Neural cell (in vitro differentiated cells): Measurements from ENCODE around the gene C2orf74. TPM values are rescaled to one million over a fixed set of nuclear protein-coding genes. Genes with fewer than 3 reads are reported as not detected.

Experiments
- H2AFZ ChIP-seq: fragments of 200-600, 300-800 bp; sonication (generic), shearing (Covaris generic); 2 replicates; pipeline ENCODE4 v1.6.0; 2014; ENCODE audit warnings: low read depth, mild to moderate bottlenecking, antibody characterized with exemption, low read length, moderate library complexity
- H3F3A ChIP-seq: fragments of 200-600 bp; shearing (Covaris generic); 2 replicates; pipeline ENCODE4 v1.6.1; 2016; ENCODE audit warnings: mild to moderate bottlenecking, moderate library complexity, mixed read lengths, antibody characterized with exemption, low read length; ENCODE audit not compliant: insufficient read depth, poor library complexity, severe bottlenecking
- H3K27ac ChIP-seq: fragments of 200-600, 300-800 bp; sonication (generic), shearing (Covaris generic); 2 replicates; pipeline ENCODE4 v1.5.1; 2014; ENCODE audit warnings: mild to moderate bottlenecking, low read length, moderate library complexity
- H3K27me3 ChIP-seq: fragments of 300-800, 200-600 bp; sonication (generic), shearing (Covaris generic); 2 replicates; pipeline ENCODE4 v1.6.0; 2014; ENCODE audit warnings: mild to moderate bottlenecking, low read depth, low read length, moderate library complexity; ENCODE audit not compliant: insufficient read depth
- H3K36me3 ChIP-seq: fragments of 300-800, 200-600 bp; sonication (generic), shearing (Covaris generic); 2 replicates; pipeline ENCODE4 v1.5.1; 2014; ENCODE audit warnings: mild to moderate bottlenecking, antibody characterized with exemption, low read length, moderate library complexity; ENCODE audit not compliant: insufficient read depth
- H3K4me2 ChIP-seq: fragments of 300-800, 200-600 bp; sonication (generic), shearing (Covaris generic); 2 replicates; pipeline ENCODE4 v1.6.0; 2014; ENCODE audit warnings: mild to moderate bottlenecking, low read length
- H3K4me3 ChIP-seq: fragments of 300-800, 200-600 bp; sonication (generic), shearing (Covaris generic); 2 replicates; pipeline ENCODE4 v1.5.1; 2014; ENCODE audit warnings: mild to moderate bottlenecking, low read length, moderate library complexity
- H3K79me2 ChIP-seq: fragments of 200-600 bp; shearing (Covaris generic); replicated peaks from 2 replicates; pipeline ENCODE4 v1.6.0; 2014; ENCODE audit warnings: mild to moderate bottlenecking, low read length, moderate library complexity; ENCODE audit not compliant: insufficient read depth
- H3K9ac ChIP-seq: fragments of 300-800, 200-600 bp; sonication (generic), shearing (Covaris generic); 2 replicates; pipeline ENCODE4 v1.6.1; 2016; ENCODE audit warnings: mild to moderate bottlenecking, low read length, mixed read lengths
- H3K9me2 ChIP-seq: fragments of 200-600 bp; shearing (Covaris generic); 2 replicates; pipeline ENCODE4 v1.6.1; 2016; ENCODE audit warnings: mild to moderate bottlenecking, low read length, mixed read lengths; ENCODE audit not compliant: insufficient read depth
- H3K9me3 ChIP-seq: fragments of 200-600, 300-800 bp; sonication (generic), shearing (Covaris generic); 2 replicates; pipeline ENCODE4 v1.6.1; 2016; ENCODE audit warnings: mild to moderate bottlenecking, mixed run types, low read length, moderate library complexity, mixed read lengths
- H4K20me1 ChIP-seq: fragments of 200-600 bp; shearing (Covaris generic); 2 replicates; pipeline ENCODE4 v1.6.1; 2016; ENCODE audit warnings: mild to moderate bottlenecking, mixed run types; ENCODE audit not compliant: insufficient read depth
- EP300 ChIP-seq: fragments of 450-650 bp; conservative IDR thresholded peaks from 2 replicates; pipeline ENCODE4 v1.6.1; 2014; ENCODE audit warnings: antibody characterized with exemption, mild to moderate bottlenecking, moderate library complexity; ENCODE audit not compliant: poor library complexity, severe bottlenecking
- EZH2 ChIP-seq: fragments of 200-600, 300-800 bp; shearing (Covaris generic), sonication (generic); IDR thresholded peaks from 2 replicates; pipeline ENCODE4 v1.6.1; 2014; ENCODE audit warnings: antibody characterized with exemption, low read length, borderline replicate concordance, mild to moderate bottlenecking; ENCODE audit not compliant: insufficient read depth, poor library complexity, severe bottlenecking
- MXI1 ChIP-seq: fragments of 450-650 bp; conservative IDR thresholded peaks from 2 replicates; pipeline ENCODE4 v1.6.1; 2014; ENCODE audit warnings: antibody characterized with exemption, mild to moderate bottlenecking; ENCODE audit not compliant: poor library complexity, severe bottlenecking
- POLR2AphosphoS5 ChIP-seq: IDR thresholded peaks from 2 replicates; pipeline ENCODE4 v1.6.1; 2012
- RAD21 ChIP-seq: fragments of 450-650 bp; conservative IDR thresholded peaks from 2 replicates; pipeline ENCODE4 v1.6.1; 2014; ENCODE audit warnings: antibody characterized with exemption, mild to moderate bottlenecking, moderate library complexity
- SMC3 ChIP-seq: fragments of 450-650 bp; conservative IDR thresholded peaks from 2 replicates; pipeline ENCODE4 v1.6.1; 2014; ENCODE audit warnings: antibody characterized with exemption, mild to moderate bottlenecking, moderate library complexity; ENCODE audit not compliant: poor library complexity
- TAF1 ChIP-seq: IDR thresholded peaks from 2 replicates; pipeline ENCODE4 v1.6.1; 2012; ENCODE audit warnings: low read depth
- polyA plus RNA-seq: library from polyadenylated mRNA; depleted of rRNA; stranded (reverse); fragments of >200 nt; gene quantifications from 2 replicates; pipeline ENCODE4 v1.2.3, GENCODE V29; 2014
- TF ChIP-seq, protein P1 (sequence below): IDR thresholded peaks from 2 replicates; pipeline ENCODE4 v1.6.1; 2012; ENCODE audit warnings: borderline replicate concordance
- TF ChIP-seq, protein P2 (sequence below): fragments of 450-650 bp; IDR thresholded peaks from 2 replicates; pipeline ENCODE4 v1.5.1; 2014; ENCODE audit warnings: antibody characterized with exemption, mild to moderate bottlenecking, moderate library complexity; ENCODE audit not compliant: poor library complexity, severe bottlenecking

The C2orf74 gene
- polyA plus RNA-seq, 1 donor from 2014 or later = 27.1 TPM

DNA sequence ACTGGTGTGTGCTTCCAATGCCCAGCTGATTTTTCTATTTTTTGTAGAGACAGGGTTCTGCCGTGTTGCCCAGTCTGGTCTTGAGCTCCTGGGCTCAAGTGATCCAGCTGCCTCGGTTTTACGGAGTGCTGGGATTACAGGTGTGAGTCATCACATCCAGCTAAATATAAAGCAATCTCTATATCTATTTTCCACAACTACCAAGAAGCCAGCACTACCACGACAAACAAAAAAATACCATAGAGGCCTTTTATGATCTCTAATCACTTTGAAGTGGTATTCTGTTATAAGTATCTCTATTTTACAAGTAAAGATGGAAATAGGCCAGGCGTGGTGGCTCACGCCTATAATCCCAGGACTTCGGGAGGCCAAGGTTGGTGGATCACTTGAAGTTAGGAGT, 34.7 kb downstream of the C2orf74 start:
- Histone ChIP-seq H3K36me3 (peaks cover 19% of the 10 kb centered on the region), H3K27me3 (no peaks in the 10 kb centered on the region), H3K4me2 (no peak overlapping the region), H3F3A (no peaks in the 10 kb centered on the region), H3K9me2 (no peaks in the 10 kb centered on the region), H4K20me1 (no peaks in the 10 kb centered on the region), H3K9me3 (no peaks in the 10 kb centered on the region), H3K4me3 (no peak overlapping the region), H2AFZ (no peak overlapping the region), H3K9ac (no peak overlapping the region), H3K27ac (no peak overlapping the region), H3K79me2 (no peaks in the 10 kb centered on the region)
- TF ChIP-seq RAD21 (no peak), TAF1 (no peak), POLR2AphosphoS5 (no peak), MXI1 (no peak)

DNA sequence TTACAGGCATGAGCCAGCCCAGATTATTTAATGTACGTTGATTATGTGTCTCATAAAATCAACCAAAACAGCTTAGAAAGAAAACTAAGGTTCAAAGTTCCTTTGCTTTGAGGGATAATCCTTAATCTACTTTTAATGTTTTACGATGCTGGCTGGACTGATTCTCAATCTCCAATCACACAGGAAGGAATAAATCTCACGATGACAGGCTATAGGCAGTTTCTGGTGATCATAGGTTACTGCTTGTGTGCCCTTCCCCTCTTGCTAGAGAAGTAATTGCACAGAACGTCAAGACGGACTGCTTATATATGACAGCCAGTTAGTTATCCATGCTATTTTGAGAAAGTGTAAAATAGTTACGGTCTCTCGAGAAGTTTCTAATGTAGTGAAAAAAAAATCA, 43.1 kb downstream of the C2orf74 start:
- Histone ChIP-seq H3K4me3 (no peak overlapping the region), H3K79me2 (no peaks in the 10 kb centered on the region), H3K9ac (no peak overlapping the region), H3F3A (no peaks in the 10 kb centered on the region), H3K4me2 (no peak overlapping the region), H3K9me3 (no peaks in the 10 kb centered on the region), H3K27me3 (no peaks in the 10 kb centered on the region), H2AFZ (no peak overlapping the region), H4K20me1 (no peaks in the 10 kb centered on the region), H3K9me2 (no peaks in the 10 kb centered on the region), H3K27ac (no peak overlapping the region), H3K36me3 (peaks cover 12% of the 10 kb centered on the region)
- TF ChIP-seq RAD21 = no peak
- TF ChIP-seq POLR2AphosphoS5 = no peak
- no peak for TF ChIP-seq TAF1
- no peak for TF ChIP-seq MXI1
- TF ChIP-seq, protein P1, sequence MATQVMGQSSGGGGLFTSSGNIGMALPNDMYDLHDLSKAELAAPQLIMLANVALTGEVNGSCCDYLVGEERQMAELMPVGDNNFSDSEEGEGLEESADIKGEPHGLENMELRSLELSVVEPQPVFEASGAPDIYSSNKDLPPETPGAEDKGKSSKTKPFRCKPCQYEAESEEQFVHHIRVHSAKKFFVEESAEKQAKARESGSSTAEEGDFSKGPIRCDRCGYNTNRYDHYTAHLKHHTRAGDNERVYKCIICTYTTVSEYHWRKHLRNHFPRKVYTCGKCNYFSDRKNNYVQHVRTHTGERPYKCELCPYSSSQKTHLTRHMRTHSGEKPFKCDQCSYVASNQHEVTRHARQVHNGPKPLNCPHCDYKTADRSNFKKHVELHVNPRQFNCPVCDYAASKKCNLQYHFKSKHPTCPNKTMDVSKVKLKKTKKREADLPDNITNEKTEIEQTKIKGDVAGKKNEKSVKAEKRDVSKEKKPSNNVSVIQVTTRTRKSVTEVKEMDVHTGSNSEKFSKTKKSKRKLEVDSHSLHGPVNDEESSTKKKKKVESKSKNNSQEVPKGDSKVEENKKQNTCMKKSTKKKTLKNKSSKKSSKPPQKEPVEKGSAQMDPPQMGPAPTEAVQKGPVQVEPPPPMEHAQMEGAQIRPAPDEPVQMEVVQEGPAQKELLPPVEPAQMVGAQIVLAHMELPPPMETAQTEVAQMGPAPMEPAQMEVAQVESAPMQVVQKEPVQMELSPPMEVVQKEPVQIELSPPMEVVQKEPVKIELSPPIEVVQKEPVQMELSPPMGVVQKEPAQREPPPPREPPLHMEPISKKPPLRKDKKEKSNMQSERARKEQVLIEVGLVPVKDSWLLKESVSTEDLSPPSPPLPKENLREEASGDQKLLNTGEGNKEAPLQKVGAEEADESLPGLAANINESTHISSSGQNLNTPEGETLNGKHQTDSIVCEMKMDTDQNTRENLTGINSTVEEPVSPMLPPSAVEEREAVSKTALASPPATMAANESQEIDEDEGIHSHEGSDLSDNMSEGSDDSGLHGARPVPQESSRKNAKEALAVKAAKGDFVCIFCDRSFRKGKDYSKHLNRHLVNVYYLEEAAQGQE = no peak
- TF ChIP-seq, protein P2, sequence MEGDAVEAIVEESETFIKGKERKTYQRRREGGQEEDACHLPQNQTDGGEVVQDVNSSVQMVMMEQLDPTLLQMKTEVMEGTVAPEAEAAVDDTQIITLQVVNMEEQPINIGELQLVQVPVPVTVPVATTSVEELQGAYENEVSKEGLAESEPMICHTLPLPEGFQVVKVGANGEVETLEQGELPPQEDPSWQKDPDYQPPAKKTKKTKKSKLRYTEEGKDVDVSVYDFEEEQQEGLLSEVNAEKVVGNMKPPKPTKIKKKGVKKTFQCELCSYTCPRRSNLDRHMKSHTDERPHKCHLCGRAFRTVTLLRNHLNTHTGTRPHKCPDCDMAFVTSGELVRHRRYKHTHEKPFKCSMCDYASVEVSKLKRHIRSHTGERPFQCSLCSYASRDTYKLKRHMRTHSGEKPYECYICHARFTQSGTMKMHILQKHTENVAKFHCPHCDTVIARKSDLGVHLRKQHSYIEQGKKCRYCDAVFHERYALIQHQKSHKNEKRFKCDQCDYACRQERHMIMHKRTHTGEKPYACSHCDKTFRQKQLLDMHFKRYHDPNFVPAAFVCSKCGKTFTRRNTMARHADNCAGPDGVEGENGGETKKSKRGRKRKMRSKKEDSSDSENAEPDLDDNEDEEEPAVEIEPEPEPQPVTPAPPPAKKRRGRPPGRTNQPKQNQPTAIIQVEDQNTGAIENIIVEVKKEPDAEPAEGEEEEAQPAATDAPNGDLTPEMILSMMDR = no peak
- no peak for TF ChIP-seq EZH2
- TF ChIP-seq EP300 = no peak

DNA sequence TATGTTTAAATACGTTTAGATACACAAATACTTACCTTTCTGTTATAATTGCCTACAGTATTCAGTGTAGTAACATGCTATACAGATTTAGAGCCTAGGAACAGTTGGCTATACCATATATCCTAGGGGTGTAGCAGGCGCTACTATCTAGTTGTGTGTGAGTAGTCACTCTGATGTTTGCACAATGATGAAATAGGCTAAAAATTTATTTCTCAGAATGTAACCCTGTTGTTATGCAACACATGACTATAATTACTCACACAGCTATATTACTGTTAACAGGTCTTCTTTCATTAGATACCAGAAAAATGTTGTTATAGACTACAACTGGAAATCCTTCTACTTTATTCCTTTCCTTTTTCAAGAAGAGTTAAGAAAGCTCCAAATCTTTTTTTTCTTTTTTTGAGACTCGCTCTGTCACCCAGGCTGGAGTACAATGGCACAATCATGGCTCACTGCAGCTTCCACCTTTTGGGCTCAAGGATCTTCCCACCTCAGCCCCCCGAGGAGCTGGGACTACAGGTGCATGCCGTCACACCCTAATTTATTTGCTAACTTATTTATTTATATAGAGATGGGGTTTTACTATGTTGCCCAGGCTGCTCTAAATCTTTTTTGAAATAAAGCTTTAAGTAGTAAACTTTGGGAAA, 48.5 kb downstream of the C2orf74 start:
- Histone ChIP-seq H3K36me3 (peaks cover 11% of the 10 kb centered on the region), H3K9me3 (no peaks in the 10 kb centered on the region), H3K4me3 (no peak overlapping the region), H3F3A (no peaks in the 10 kb centered on the region), H3K9ac (no peak overlapping the region), H3K27ac (no peak overlapping the region), H3K79me2 (no peaks in the 10 kb centered on the region), H2AFZ (no peak overlapping the region), H3K9me2 (no peaks in the 10 kb centered on the region), H4K20me1 (no peaks in the 10 kb centered on the region), H3K27me3 (no peaks in the 10 kb centered on the region), H3K4me2 (no peak overlapping the region)
- TF ChIP-seq MXI1 (no peak), SMC3 (no peak), POLR2AphosphoS5 (no peak), EP300 (no peak), EZH2 (no peak), TAF1 (no peak), RAD21 (no peak)
- TF ChIP-seq, protein P2 = no peak
- TF ChIP-seq, protein P1 = no peak
